DMS114 treated with DMSO at 0.1 percent for 48 hours (cell line): Measurements from ENCODE around the gene MDM2.

ENCODE experiments used
- DNase-seq: peaks from one replicate; lab custom pipeline; 2025; ENCODE audit not compliant: unreplicated experiment; lab: John Stamatoyannopoulos, UW

The MDM2 gene

DNA sequence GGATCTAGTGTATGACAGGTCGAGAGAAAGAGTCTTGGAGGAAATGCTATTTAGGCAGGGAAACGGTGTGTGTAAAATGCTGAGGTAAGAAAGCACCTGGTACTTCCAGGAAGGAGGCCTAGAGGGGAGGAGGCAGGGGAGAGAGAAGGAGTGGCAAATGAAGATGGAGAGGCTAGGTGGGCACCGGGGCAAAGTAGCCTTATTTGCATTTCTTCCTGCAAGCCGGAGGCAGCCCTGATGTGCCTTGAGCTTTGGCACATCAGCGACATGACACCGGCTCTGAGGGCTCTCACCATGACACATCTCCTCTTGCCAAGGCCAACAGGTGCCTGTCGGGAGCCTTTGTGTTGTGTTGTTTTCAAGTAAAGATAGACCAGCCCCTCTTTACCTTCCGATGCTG lies 63.4 kb downstream of the MDM2 start:
- no peak for DNase-seq

DNA sequence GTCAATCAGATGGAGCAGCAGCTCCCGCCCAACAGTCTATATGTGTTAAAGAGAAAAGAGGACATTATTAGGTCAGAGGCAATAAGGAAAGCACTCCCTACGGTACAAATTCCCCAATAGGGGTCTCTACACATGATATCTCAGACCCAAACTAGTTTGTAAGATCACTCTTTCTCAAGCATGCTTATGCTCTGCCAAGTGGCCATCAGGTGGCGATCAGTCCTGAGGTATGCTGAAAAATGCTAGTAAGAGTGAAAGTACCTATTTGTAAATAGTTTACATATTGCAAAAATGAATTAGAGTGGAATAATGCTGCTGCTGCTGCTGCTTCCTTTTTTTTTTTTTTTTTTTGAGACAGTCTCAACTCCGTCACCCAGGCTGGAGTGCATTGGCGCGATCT lies 63.9 kb downstream of the MDM2 start:
- peak; percentile 17 for DNase-seq

DNA sequence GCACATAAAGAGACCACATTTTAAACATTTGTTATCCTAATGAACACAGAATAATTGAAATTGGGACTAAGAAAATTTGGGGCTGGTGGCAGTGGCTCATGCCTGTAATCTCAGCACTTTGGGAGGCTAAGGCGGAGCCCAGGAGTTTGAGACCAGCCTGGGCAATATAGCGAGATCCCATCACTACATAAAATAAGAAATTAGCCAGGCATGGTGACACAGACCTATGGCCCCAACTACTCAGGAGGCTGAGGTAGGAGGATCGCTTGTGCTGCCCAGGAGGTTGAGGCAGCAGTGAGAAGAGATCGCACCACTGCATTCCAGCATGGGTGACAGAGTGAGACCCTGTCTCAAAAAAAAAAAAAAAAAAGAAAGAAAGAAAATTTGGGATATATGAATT lies 65.3 kb downstream of the MDM2 start:
- no peak for DNase-seq

DNA sequence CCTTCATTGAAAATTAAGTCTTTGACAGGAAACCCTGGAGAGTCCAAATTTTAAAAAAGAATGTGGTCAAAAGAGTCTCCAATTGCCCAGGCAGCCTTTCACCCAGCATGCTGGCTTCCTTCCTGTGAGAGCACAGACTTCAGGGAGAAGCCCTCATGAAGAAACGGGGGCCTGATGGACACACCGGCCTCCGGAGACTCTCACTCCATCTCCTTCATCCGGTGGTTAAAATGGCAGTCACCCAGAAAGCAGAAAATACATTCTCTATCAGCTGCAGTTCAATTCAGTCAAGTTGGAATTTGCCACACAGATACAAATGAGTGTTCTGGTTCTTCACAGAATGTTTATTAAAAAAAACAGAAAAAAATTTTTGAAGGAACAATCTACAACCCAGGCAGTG lies 68.5 kb downstream of the MDM2 start:
- no peak for DNase-seq

DNA sequence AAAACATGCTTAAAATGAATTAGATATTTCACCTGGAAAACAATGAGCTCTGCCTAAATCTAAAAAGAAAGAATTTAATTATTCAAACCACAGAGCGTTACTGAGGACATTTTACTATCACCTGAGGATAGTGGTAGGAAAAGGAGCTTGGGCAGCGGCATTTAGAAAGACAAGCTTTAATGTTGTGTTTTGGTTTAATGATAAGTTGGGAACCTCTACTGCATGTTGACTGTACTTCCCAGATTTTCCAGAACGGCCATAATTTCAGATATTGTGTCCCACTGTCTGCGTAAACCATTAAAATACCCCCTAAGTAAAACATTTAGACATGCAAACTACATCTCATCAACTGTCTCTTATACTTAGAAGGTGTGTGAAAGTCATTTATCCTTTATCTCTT lies 69.6 kb downstream of the MDM2 start:
- no peak for DNase-seq

DNA sequence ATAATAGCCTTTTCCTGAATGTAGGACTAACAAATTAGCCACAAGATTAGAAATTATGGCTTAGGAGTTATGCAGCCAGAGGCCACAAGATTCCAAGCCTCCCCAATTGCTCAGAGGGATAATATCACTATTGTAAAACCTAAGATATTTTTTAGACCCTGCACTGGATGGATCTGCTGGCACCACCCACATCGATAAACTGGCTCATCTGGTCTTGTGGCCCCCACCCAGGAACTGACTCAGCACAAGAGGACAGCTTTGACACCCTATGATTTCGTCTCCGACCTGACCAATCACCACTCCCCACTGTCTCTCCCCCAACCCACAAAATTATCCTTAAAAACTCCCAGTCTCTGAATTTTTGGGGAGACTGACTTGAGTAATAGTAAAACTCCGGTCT lies 70.3 kb downstream of the MDM2 start:
- DNase-seq, result no peak

DNA sequence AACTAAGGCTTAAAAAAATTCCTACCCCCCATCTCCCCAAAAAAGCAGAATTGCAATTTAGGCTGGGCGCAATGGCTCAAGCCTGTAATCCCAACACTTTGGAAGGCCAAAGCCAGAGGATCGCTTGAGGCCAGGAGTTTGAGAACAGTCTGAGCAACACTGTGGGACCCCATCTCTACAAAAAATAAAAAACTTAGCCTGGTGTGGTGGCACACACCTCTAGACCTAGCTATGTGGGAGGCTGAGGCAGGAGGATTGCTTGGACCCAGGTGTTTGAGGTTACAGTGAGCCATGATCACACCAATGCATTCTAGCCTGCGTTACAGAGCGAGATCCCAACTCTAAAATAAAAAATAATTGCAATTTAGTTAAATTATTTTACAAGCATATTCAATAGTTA lies 70.9 kb downstream of the MDM2 start:
- no peak for DNase-seq

DNA sequence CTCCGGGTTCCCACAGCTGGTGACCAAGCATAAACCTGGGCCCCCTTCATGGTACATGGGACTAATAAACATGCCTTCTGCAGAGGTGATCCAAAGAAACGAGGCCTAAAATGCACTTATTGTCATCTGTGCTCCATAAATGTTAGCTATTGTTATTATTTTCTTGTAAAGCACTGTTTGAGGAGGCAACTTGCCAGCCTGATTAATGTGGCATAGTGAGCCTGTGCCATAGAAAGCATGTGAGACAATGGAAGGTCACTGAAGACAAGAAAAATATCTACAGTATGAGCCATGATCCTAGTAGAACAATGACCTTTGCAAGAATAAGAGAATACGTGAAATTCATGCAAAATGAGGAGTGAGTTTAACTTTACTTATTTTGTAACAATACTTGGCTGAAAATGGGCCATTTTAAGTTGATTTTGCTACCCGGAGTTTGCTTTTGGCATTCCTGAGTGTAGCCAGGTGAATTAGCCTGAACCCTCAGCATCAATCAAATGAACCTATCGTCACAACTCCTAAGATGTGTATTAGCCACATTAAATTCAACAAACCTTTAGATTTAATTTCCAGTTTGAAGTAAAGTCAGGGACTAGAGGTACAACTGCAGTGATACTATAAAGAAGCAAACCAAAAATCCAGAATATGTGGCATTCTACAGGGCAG lies 72.8 kb downstream of the MDM2 start:
- DNase-seq, result no peak

DNA sequence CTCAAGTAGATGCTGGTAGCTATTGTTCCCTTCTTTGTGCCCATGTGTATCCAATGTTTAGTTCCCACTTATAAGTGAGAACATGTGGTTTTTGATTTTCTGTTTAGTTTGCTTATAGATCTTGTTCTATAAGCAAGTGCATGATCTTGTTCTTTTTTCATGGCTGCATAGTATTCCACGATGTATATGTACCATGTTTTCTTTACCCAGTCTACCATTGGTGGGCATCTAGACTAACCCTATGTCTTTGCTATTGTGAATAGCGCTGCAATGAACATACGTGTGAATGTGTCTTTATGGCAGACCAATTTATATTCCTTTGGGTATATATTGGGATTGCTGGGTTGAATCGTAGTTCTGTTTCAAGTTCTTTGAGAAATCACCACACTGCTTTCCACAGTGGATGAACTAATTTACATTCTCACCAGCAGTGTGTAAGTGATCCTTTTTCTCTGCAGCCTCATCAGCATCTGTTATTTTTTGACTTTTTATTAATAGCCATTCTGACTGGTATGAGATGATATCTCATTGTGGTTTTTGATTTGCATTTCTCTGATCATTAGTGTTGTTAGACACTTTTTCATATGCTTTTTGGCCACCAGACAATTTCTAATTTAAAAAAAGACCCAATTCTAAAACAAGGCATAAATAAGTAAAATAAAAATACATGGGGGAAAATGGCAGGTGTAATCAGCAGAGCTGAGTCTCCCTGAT lies 74.4 kb downstream of the MDM2 start:
- DNase-seq, result no peak

DNA sequence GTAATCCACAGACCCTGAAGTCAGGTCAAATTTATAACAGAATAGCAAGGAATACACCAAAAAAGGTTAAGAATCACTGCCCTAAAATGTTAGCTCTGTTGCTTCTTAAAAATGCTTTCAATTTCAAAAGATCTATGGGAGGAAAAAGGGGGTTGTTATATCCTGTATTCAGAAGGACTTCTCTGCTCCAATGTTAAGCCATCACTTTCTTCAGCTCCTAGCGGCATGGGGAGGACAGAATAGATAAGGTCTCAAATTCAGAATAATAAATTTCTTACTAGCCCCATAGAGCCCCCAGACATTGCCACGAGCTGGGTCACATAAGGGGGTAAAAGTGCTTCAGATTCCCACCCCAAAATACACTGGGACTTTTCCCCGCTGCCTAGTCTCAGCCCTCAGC lies 75.2 kb downstream of the MDM2 start:
- DNase-seq, result no peak

DNA sequence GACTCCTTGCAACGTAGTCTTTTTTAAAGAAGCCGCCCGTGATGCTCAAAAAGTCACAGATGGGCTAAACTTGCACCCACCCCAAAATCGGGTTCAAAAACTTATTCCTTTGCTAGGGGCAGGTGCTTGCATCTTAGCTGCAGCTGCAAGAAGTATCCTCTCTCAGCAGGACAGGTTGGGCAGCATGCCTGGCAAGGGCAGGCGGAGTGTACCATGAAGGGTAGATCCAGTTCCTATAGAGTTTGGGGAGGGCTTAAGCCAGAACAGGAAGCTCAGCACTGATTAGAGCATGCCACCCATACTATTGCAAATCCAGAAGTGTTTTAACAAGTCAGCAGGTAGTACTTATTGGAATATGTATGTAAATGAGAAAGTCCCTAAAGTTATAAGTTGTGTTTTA lies 76.3 kb downstream of the MDM2 start:
- no peak for DNase-seq

DNA sequence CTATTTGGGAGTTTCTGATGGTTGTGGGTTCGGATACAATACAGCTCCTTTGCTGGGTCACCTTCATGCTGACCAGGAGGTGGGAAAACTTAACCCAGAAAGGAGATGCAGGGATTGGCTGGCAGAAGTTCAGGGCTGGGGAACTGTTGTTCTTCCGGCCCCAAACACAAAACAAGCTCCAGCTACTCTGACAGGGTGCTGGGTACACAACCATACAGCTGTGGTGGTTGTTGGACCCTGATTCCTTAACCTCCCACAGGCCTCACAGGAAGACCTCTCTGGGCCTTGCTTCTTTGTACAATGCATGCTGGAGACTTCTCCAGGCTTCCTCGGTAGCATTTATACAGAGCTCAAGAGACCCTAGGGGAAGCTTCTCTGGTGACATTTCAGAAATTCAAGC lies 77.4 kb downstream of the MDM2 start:
- DNase-seq, result no peak

DNA sequence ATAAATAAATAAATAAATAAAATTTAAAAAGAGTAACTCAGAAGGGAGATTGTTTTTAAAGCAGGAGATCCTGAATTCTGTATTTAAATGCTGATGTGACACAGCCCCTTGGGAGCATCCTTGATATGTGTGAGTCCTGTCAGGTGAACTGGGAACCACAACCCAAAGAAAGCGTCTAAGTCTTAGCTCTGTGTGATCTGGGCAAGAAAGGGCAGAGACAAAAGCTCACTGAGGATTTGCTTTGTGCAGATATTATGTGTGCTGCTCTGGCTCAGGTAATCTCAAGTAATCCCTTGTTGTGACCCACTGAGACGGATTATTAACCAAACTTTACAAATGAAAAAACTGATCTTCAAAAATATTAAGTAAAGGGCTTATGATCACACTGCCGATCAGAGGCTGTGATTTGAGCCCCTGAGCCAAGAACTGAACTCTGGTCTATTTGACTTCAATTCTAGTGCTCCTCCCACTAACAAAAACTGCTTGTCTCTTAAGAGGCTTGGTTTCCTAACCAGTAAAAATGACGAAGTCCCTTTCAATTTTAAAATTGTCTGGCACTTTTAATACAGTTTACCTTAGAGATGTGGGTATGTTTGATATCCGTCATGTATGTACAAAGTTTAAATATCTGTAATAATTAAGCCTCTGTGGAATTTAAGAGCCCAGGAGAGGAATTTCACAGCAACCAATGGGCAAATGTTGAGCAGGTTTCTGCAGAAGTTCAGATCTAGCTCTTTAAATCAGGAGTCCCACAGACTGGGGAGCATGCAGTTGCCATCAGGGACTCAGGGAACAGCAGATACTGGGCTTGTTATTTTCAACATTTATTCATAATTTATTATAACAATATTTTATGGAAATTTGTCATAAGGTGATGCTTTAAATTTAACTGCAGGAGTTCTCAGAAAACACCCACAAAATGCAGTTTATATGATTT lies 78.9 kb downstream of the MDM2 start:
- DNase-seq, result no peak

DNA sequence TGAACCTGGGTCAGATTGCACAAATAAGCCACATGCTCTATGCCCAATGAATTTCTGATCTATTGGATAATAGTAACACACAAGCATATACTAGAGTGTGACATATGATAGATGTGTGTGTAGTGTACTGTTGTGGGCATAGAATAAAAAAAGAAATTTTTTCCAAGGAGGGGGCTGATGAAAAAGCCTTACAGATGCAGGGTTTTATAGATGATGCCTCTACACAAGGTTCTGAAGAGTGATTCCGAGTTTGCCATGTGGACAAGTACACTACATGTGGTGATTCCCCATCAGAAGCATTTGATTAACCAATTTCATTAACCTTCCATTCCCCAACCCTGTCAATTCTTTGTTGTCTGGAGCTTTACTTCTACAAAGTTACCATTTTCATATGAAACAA lies 79.7 kb downstream of the MDM2 start:
- DNase-seq, result no peak

DNA sequence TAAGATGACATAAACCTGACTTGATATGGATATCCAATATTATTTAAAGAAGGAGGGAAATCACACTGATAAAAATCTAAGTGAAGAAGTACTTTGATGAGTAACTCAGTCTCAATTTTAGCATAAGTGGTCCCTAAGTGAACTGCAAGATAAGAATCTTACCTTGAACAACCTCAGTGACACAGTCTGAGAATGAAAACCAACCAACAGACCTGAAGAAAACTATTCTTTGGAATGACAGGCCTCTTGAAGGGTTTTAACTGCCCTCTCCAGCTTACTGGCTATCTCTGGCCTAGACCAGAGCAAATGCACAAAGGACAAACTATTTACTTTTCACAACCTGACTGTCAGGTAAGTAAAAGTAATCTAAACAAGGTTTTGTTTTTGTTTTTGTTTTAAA lies 80.3 kb downstream of the MDM2 start:
- no peak for DNase-seq

DNA sequence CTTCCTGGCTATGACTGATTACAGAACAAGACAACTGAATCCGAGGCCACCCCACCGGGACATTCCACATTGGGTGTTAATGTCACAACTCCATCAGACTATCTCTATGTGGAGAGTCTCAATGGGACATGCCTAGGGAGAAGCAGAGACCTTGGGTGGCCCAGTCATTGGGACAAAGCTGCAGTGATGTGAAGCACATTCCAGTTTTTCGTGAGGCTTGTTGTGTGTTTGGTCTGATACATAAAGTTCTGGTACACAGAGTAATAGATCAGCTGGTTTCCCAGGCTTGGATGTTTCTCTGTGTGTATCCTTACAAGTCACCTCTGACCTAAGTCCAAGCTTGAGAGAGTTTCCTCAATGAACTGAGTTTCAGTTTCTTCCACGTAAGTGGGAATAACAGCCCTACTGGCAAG lies 82.7 kb downstream of the MDM2 start:
- no peak for DNase-seq

DNA sequence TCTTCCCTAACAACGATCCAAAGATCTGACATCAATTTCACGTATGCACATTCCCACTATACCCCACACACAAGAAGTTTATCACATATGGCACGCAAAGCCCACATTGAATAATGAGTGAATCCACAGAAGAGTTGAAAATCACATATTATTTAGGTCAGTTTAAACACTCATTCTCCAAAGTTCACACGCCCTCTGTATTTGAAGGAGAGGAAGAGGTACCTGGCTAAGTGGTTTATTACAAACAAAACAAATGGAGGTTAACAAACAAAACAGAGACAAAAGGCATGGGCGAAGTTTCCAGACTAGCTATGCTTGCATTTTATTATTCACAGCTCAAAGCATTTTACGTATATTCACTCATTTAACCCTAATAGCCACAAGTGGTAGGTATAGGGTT lies 83.2 kb downstream of the MDM2 start:
- DNase-seq, result no peak

DNA sequence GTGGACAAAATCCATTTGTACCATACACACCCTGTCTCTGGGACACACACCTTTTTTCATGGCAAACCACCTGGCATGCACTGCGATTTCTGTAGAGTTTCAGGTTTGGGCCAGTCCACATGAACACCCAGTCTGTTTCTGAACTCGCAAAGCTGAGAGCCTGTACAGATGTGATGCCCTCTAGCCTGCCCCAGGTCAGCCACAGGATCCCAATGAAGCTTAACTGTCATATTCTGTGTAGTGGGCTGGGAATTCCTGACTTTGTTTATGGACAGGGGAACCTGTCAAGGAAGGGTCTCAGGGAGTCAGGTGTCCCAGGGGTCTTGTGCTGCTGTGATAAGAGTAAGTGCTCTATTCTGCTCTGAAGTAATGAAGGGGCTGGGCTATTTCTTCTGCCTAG lies 85.2 kb downstream of the MDM2 start:
- no peak for DNase-seq

DNA sequence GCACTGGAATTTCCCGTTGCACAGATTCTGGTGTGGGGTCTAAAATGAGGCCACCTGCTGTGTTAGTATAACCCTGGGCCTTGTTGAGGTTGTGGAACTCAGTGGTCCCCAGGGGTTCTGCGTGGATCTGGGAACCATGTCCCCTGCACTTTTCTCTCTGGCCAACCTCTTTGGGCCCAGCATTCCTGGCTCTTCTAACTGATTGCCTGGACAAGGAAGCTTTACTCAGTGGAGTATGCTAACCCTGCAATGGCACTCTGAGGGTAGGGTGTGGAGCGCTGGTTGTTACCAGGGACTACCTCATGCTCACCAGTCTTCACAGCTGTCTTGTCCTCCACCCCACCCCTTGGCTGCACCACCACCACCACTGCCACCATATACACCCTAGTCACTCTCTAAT lies 85.8 kb downstream of the MDM2 start:
- no peak for DNase-seq

DNA sequence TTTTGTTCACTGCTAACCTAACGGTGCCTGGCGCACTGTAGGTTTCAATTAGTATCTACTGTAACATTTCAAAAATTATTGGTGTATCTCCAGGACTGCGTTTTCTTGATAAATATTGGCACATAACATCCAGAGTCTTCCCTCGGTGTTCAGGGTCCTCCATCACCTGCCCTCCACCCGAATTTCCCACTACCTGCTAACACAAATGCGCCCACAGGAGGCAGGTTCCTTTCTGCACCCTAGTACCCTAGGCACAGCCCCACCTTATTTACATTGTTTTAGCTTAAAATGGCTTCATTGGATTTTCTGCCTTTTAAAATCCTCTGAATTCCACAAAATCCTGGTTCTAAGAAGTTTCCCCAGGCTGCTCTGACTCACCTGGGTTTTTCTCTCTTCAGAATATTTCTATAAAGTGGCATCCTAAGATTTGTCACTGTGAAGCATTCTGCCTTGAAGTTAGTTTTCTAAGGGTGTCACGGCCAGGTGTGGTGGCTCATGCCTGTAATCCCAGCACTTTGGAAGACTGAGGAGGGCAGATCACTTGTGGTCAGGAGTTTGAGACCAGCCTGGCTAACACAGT lies 86.4 kb downstream of the MDM2 start:
- no peak for DNase-seq

DNA sequence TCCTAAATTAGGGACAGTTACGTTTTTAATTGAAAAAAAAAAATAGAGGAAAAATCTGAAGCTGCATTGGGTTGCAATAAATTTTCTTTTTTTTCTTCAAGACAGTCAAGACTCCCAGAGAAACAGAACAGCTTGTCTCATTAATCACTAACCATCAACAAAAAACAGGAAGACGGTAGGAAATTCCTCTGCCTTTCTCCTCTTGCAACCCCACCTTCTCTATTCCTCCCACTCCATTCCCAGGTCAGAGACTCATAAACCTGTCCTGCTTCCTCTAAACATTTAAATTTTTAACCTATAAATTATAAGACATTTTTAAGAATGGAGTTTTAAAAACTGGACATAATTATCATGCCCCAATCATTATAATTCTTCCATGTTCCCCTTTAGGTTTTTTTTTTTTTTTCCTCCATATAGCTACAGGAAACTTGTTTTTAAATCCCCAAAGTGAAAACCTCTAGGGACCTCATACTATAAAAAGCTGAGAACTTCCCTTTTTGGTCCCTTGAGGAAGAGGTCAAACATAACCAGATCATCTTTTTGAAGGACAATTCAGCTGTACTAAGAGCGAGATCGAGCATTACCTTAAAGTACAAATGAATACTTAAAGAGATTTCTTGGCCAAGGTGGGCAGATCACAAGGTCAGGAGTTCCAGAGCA lies 89.0 kb downstream of the MDM2 start:
- no peak for DNase-seq
